HL-60 (cell line): Measurements from ENCODE around the gene SDF2.

ENCODE experiments used
- CTCF ChIP-seq: IDR thresholded peaks from one replicate; pipeline ENCODE4 v1.5.1; 2011; ENCODE audit warnings: low read length, control low read depth, inconsistent platforms; ENCODE audit not compliant: insufficient read depth
- POLR2AphosphoS5 ChIP-seq: IDR thresholded peaks from 2 replicates; pipeline ENCODE4 v1.6.1; 2012; ENCODE audit warnings: low read depth
- REST ChIP-seq: IDR thresholded peaks from 2 replicates; pipeline ENCODE4 v1.6.1; 2012; ENCODE audit warnings: low read depth; ENCODE audit not compliant: insufficient replicate concordance

GRCh38 chr17:28598799-28599310 is 62.9 kb downstream of the SDF2 start, which contains the start of gene SPAG5:
- TF ChIP-seq CTCF (no peak), POLR2AphosphoS5 (peak; percentile 39; the same call in 1 of the 2 replicates), REST (no peak)
